ENCODE data around the gene RYR3. TPM values are rescaled to one million over a fixed set of nuclear protein-coding genes. Genes with fewer than 3 reads are reported as not detected.

RYR3 gene
- total and polyA plus RNA-seq, 2 donors (not counting 1 experiment from before 2014, with no cell fraction given): not detected

- ATAC-seq (ENCODE audit: low read depth) (no peak), DNase-seq (no peak)
- no peaks in the 10 kb centered on the region for H3K9me3 Mint-ChIP-seq (ENCODE audit: insufficient read depth)
- Histone ChIP-seq H3K4me3 (ENCODE audit: control extremely low read depth in 1 of 5, extremely low read depth in 1 of 5, insufficient read depth in 1 of 5, low read depth in 2 of 5, low read length in 4 of 5) (no peak overlapping the region), H3K9me3 (ENCODE audit: control extremely low read depth in 1 of 3, control insufficient read depth in 2 of 3, insufficient read depth in 1 of 3, low read length in 2 of 3) (no peaks in the 10 kb centered on the region), H4K20me1 (ENCODE audit: control insufficient read depth, insufficient read depth, low read length, poor library complexity, severe bottlenecking) (no peaks in the 10 kb centered on the region), H3K27me3 (replicated peaks in 1 of 4; ENCODE audit: control extremely low read depth in 1 of 4, control insufficient read depth in 3 of 4, insufficient read depth in 4 of 4, low read length in 3 of 4) (no peaks in the 10 kb centered on the region), H2AFZ (ENCODE audit: insufficient read depth, low read depth, low read length, poor library complexity, severe bottlenecking) (no peak overlapping the region), H3K9ac (ENCODE audit: low read length) (no peak overlapping the region), H3K79me2 (ENCODE audit: control insufficient read depth, insufficient read depth, low read length) (no peaks in the 10 kb centered on the region), H3K4me2 (replicated peaks; ENCODE audit: low read depth, low read length, poor library complexity, severe bottlenecking) (no peak overlapping the region), H3K4me1 (ENCODE audit: control insufficient read depth in 2 of 2, insufficient read depth in 2 of 2, low read length in 2 of 2) (no peaks in the 10 kb centered on the region), H3K36me3 (replicated peaks in 1 of 2; ENCODE audit: control extremely low read depth in 1 of 2, control insufficient read depth in 1 of 2, extremely low read depth in 1 of 2, insufficient read depth in 2 of 2, low read length in 1 of 2) (no peaks in the 10 kb centered on the region), H3K27ac (ENCODE audit: low read length in 2 of 2) (no peak overlapping the region)
- H3K4me3 Mint-ChIP-seq: no peak overlapping the region
- no peaks in the 10 kb centered on the region for H3K4me1 Mint-ChIP-seq
- no peak for TF ChIP-seq EZH2 (IDR thresholded peaks at IDR 0.05; ENCODE audit: borderline replicate concordance, insufficient read depth, low read depth, low read length, poor library complexity, severe bottlenecking)
- no peak for TF ChIP-seq CTCF (IDR thresholded peaks at IDR 0.05)
- no peaks in the 10 kb centered on the region for H3K27me3 Mint-ChIP-seq
- ChIA-PET POLR2A (no interaction called here), CTCF (no interaction called here)
- no CpG with 5 or more reads among the region's 1 CpG for WGBS (ENCODE audit: insufficient coverage)
- intact Hi-C loops (cut with micrococcal nuclease): no loop called here
- no peak overlapping the region for H3K27ac Mint-ChIP-seq
Measured at GRCh38 chr15:33344530-33344929, 33.8 kb downstream of the RYR3 start.

- TF ChIP-seq CTCF (IDR thresholded peaks at IDR 0.05) (no peak), EZH2 (IDR thresholded peaks at IDR 0.05; ENCODE audit: borderline replicate concordance, insufficient read depth, low read depth, low read length, poor library complexity, severe bottlenecking) (no peak)
- peaks cover 0 to 2% (median 0%) of the 10 kb centered on the region in 4 experiments for H3K27me3 ChIP-seq (replicated peaks in 1 of 4; ENCODE audit: control extremely low read depth in 1 of 4, control insufficient read depth in 3 of 4, insufficient read depth in 4 of 4, low read length in 3 of 4)
- no peak overlapping the region for H3K4me3 ChIP-seq (ENCODE audit: control extremely low read depth in 1 of 5, extremely low read depth in 1 of 5, insufficient read depth in 1 of 5, low read depth in 2 of 5, low read length in 4 of 5)
- H3K4me1 ChIP-seq (ENCODE audit: control insufficient read depth in 2 of 2, insufficient read depth in 2 of 2, low read length in 2 of 2): no peaks in the 10 kb centered on the region
- H4K20me1 ChIP-seq (ENCODE audit: control insufficient read depth, insufficient read depth, low read length, poor library complexity, severe bottlenecking): no peaks in the 10 kb centered on the region
- ATAC-seq (ENCODE audit: low read depth) (no peak), DNase-seq (no peak)
- intact Hi-C loops (cut with micrococcal nuclease): no loop called here
- no peaks in the 10 kb centered on the region for H3K9me3 ChIP-seq (ENCODE audit: control extremely low read depth in 1 of 3, control insufficient read depth in 2 of 3, insufficient read depth in 1 of 3, low read length in 2 of 3)
- H3K9me3 Mint-ChIP-seq (ENCODE audit: insufficient read depth): no peaks in the 10 kb centered on the region
- no peaks in the 10 kb centered on the region for H3K79me2 ChIP-seq (ENCODE audit: control insufficient read depth, insufficient read depth, low read length)
- ChIA-PET POLR2A (no interaction called here), CTCF (no interaction called here)
- peaks cover 12% of the 10 kb centered on the region for H3K27me3 Mint-ChIP-seq
- 100% methylated on average over 1 of the region's 1 CpG for WGBS (ENCODE audit: insufficient coverage)
- no peak overlapping the region for H3K4me3 Mint-ChIP-seq
- H3K36me3 ChIP-seq (replicated peaks in 1 of 2; ENCODE audit: control extremely low read depth in 1 of 2, control insufficient read depth in 1 of 2, extremely low read depth in 1 of 2, insufficient read depth in 2 of 2, low read length in 1 of 2): no peaks in the 10 kb centered on the region
- H3K27ac Mint-ChIP-seq: no peak overlapping the region
- H3K9ac ChIP-seq (ENCODE audit: low read length): no peak overlapping the region
- H3K27ac ChIP-seq (ENCODE audit: low read length in 2 of 2): no peak overlapping the region
- H2AFZ ChIP-seq (ENCODE audit: insufficient read depth, low read depth, low read length, poor library complexity, severe bottlenecking): no peak overlapping the region
- no peak overlapping the region for H3K4me2 ChIP-seq (replicated peaks; ENCODE audit: low read depth, low read length, poor library complexity, severe bottlenecking)
- no peaks in the 10 kb centered on the region for H3K4me1 Mint-ChIP-seq
Measured at GRCh38 chr15:33354411-33354810, 43.6 kb downstream of the RYR3 start.
